GM23338 (cell line): ENCODE data around the gene KLK15.

Experiments
- CREB1 ChIP-seq: fragments of 250-450 bp; sonication (Bioruptor Pico); IDR thresholded peaks from 2 replicates; pipeline ENCODE4 v1.5.0; 2020; ENCODE audit warnings: low read depth, mild to moderate bottlenecking, moderate library complexity
- CTCF ChIP-seq, 2 experiments: fragments of 200-600 bp in 1 of 2; sonication (generic) in 1 of 2; conservative IDR thresholded peaks; 2 replicates each; pipeline versions ENCODE4 v1.5.1 to v1.6.1; 2016 to 2017; ENCODE audit warnings: antibody characterized with exemption in 2 of 2, low read depth in 2 of 2, mild to moderate bottlenecking in 2 of 2, moderate library complexity in 1 of 2
- EZH2 ChIP-seq: fragments of 200-600 bp; sonication (generic); IDR thresholded peaks from one replicate; pipeline ENCODE4 v1.8.0; 2017; ENCODE audit warnings: antibody characterized with exemption, mild to moderate bottlenecking, low read depth; ENCODE audit not compliant: unreplicated experiment
- EZH2phosphoT487 ChIP-seq: fragments of 200-600 bp; sonication (generic); IDR thresholded peaks from one replicate; pipeline ENCODE4 v1.8.1; 2018; ENCODE audit warnings: antibody characterized with exemption; ENCODE audit not compliant: unreplicated experiment
- NANOG ChIP-seq: IDR thresholded peaks from 2 replicates; pipeline ENCODE4 v1.6.1; 2016; ENCODE audit warnings: antibody characterized with exemption, borderline replicate concordance
- POLR2AphosphoS5 ChIP-seq: IDR thresholded peaks from 2 replicates; pipeline ENCODE4 v1.6.1; 2016; ENCODE audit warnings: antibody characterized with exemption, low read depth
- STAT1 ChIP-seq: IDR thresholded peaks from one replicate; pipeline ENCODE4 v1.6.1; 2016; ENCODE audit warnings: antibody characterized with exemption; ENCODE audit not compliant: unreplicated experiment
- TF ChIP-seq, protein P1 (sequence below): IDR thresholded peaks from one replicate; pipeline ENCODE4 v1.6.1; 2018; ENCODE audit warnings: antibody characterized with exemption; ENCODE audit not compliant: unreplicated experiment

- TF ChIP-seq EZH2 (no peak), CTCF (conservative IDR thresholded peaks at IDR 0.05; ENCODE audit: low read depth in 2 of 2) (peak; percentile 30 to 47; a peak in 3 of 4 replicates), EZH2phosphoT487 (no peak), POLR2AphosphoS5 (peak; percentile 45; the same call in 1 of the 2 replicates), CREB1 (CRISPR knock-in tag) (no peak), STAT1 (no peak), NANOG (no peak)
- TF ChIP-seq, protein P1, sequence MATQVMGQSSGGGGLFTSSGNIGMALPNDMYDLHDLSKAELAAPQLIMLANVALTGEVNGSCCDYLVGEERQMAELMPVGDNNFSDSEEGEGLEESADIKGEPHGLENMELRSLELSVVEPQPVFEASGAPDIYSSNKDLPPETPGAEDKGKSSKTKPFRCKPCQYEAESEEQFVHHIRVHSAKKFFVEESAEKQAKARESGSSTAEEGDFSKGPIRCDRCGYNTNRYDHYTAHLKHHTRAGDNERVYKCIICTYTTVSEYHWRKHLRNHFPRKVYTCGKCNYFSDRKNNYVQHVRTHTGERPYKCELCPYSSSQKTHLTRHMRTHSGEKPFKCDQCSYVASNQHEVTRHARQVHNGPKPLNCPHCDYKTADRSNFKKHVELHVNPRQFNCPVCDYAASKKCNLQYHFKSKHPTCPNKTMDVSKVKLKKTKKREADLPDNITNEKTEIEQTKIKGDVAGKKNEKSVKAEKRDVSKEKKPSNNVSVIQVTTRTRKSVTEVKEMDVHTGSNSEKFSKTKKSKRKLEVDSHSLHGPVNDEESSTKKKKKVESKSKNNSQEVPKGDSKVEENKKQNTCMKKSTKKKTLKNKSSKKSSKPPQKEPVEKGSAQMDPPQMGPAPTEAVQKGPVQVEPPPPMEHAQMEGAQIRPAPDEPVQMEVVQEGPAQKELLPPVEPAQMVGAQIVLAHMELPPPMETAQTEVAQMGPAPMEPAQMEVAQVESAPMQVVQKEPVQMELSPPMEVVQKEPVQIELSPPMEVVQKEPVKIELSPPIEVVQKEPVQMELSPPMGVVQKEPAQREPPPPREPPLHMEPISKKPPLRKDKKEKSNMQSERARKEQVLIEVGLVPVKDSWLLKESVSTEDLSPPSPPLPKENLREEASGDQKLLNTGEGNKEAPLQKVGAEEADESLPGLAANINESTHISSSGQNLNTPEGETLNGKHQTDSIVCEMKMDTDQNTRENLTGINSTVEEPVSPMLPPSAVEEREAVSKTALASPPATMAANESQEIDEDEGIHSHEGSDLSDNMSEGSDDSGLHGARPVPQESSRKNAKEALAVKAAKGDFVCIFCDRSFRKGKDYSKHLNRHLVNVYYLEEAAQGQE: no peak
These were observed 37.2 kb downstream of the KLK15 start for GRCh38 chr19:50796128-50796633.
